Measurements from ENCODE around the gene SINHCAF.
"Not testable (repeated sequence)": the region's sequence is repeated elsewhere in the genome, so short reads cannot be mapped to it uniquely, and the experiment has no call there.

The SINHCAF gene

DNA sequence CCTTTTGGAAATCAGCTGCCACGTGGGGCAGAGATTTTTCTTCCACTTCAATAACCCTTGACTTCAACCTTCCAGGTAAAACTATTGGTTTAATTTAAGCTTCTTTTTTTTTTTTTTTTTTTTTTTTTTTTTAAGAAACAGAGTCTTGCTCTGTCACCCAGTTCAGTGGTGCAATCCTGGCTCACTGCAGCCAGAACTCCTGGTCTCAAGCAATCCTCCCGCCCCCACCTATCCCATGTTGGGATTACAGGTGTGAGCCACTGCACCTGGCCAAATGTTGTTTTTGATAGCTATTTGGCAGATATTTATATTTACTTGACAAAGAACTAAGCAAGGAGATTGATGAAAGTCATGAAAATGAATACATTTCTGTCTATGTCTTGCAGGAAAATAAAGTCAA lies 65.1 kb downstream of the SINHCAF start:
- FAIRE-seq, result no peak

DNA sequence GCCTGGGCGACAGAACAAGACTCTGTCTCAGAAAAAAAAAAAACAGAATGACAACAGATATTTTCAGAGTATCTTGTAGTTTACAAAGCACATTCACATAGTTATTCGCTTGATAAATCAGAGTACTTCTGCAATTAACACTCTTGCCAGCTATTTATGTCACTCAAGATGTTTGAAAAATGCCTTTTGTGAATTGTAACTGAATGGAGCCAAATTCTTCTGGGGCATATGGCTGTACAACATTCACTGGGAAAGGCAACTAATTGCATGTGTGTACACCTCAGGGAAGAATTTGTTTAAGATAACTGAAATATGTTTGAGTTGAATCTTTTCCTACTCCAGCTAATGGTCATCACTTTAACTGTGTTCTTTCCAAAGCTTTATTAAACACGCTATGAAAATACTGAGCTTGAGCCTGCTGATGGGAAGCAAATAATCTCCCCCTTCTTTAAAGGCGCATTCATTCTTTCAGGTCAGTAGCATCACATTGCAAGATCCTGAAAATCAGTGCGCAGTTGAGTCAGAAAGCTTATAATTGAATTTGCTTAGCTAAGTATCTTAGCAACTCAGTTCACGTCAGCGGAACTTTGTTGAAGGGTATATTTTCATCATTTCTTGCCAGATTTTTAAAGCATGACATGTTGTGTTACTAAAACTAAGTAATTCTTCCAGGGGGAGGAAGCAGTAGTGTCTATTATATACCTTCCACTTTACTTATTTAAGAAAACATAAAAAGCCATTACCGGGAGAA lies 66.6 kb downstream of the SINHCAF start:
- FAIRE-seq, result no peak

DNA sequence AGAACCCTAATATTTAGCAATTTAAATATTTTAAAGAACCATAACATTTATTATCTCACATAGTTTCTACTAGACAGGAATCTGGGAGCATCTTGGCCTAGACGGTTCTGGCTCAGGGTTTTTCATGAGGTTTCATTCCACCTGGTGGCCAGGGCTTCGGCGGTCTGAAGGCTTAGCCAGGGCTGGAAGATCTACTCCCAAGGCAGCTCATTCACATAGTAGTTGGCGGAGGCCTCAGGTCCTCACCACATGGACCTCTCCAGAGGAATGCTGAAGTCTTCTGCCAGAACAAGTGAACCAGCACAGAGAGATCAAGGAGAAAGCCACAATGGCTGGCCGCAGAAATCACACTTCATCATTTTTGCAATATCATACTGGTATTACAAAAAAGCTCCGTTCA lies 68.2 kb downstream of the SINHCAF start:
- FAIRE-seq, result no peak

DNA sequence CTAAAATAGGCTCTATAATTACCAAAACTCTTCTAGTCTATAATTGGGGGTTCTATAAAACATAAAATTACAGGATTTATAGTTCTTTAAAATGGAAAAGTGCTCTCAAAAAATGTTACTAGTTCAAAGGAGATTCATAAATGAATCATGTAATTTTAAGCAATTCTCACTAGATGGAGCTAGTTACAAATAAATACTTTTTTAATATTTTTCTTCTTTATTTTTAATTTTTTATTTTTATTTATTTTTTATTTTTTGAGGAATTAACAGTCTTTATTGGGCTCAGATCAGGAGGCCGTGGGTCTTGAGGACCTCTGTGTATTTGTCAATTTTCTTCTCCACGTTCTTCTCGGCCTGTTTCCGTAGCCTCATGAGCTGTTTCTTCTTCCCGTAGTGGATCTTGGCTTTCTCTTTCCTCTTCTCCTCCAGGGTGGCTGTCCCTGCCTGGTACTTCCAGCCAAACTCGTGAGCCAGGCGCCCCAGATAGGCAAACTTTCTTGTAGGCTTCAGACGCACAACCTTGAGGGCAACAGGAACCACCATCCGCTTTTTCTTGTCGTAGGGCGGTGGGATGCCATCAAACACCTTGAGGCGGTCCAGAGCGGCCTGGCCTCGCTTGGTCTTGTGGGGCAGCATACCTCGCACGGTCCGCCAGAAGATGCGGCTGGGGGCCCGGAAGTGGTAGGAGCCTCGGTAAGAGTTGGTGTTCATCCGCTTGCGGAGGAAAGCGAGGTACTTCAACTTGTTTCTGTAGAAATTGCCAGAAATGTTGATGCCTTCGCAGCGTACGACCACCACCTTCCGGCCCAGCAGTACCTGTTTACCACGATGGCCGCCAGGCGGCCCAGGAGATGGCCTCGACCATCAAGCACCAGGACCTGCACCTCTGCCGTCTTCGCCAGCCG lies 74.0 kb downstream of the SINHCAF start:
- FAIRE-seq, result peak; percentile 49

DNA sequence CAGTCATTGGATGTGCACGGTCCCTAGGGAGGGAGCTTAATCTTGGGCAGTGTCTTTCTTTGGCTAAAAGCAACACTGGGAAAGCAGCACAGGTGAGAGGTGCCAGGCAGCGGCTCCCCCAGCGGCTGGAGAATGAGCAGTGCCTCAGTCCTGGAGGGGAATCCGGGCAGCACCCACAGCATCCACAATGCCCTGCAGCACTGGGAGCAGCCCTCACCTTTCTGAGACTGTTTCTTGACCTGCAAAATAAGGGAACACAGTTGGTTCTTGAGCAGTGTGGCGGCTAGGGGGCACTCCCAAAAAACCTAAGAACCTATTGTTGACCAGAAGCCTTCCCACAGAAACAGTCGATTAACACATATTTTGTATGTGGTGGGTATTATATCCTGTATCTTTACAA lies 75.8 kb downstream of the SINHCAF start:
- FAIRE-seq, result no peak

DNA sequence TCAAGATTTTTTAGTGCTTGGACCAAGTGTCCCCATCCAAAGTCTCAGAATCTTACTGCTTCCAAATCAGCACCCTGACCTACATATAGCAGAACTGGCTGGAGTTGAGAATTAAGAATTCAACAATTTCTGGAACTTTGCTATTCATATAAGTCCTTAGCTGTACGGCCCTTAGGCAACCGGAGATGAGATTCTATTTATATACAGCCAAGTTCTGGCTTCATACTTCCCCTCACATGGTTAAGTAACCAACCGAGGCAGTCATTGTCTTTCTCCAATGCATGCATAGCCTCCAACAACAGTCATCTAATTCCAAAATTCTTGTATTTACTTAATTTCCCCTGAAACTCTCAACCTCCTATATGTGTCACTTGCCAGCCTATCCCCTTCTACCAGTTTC lies 76.6 kb downstream of the SINHCAF start:
- no peak for FAIRE-seq

DNA sequence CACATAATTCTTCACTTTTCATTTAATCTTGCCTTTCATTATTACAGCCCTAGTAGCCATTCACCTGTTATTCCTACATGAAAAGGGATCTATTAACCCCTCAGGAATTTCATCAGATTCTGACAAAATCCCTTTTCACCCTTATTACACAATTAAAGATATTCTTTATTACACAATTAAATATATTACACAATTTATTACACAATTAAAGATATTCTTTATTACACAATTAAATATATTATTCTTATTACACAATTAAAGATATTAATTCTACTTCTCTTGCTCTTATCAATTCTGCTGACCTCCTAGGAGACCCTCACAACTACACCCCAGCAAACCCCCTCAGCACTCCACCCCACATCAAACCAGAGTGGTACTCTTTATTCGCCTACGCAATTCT lies 77.1 kb downstream of the SINHCAF start:
- no peak for FAIRE-seq

DNA sequence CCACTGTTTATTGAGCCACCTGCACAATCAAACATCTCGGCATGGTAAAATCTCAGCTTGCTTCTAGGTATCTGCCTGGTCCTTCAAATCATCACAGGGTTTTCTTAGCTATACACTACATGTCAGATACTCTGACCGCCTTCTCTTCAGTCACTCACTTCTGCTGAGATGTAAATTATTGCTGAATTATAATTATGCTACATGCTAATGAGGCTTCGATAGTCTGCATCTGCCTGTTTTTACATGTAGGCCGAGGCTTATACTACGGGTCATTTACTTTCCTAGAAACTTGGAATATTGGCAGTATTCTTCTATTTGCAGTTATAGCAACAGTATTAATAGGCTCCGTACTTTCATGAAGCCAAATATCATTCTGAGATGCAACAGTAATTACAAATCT lies 77.6 kb downstream of the SINHCAF start:
- FAIRE-seq, result no peak

DNA sequence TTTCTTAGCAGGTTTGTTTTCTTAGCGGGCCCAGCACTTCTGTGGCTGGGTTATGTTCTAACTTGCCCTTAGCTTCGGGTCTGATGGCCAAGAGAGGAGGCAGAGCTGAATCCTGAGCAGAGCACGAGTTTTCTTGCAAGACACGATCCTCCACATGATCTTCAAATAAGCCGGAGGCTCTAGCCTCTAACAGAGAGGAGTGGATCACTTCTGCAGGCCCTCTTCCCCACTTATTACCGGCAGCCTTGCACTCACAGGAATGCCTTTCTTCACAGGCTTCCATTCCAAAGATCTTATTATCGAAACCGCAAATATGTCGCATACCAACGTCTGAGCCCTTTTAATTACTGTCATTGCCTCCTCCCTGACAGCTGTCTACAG lies 79.5 kb downstream of the SINHCAF start:
- FAIRE-seq, result no peak

DNA sequence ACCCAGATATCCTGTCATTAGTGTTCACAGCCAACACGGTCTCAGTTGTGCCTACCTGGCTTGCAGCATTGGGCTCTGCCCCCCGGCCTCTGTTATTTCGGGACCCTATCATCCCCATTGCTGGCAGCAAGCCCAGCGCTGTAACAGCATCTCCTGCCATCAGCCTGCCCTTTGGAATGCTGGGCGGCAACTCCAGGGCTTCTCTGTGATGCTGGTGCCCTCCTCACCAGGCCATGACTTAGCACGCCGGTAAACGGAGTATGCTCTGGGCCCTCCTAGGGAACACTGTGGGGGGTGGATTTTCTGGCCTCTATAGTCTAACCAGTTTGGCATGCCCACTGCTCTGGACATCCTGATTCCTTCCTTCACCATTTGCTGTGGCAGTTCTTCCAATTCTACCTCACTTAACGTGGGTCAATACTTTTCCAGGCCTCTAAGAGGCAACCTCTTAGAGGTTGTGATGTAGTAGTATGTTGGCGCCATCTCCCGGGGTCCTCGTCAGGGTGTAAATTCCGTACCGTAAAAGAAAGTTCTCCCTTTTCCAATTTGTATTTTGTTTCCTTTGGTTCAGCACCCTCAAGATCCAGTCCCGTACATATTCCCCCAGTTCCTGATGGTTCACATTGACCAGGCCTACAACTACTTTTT lies 80.0 kb downstream of the SINHCAF start:
- FAIRE-seq, result no peak

DNA sequence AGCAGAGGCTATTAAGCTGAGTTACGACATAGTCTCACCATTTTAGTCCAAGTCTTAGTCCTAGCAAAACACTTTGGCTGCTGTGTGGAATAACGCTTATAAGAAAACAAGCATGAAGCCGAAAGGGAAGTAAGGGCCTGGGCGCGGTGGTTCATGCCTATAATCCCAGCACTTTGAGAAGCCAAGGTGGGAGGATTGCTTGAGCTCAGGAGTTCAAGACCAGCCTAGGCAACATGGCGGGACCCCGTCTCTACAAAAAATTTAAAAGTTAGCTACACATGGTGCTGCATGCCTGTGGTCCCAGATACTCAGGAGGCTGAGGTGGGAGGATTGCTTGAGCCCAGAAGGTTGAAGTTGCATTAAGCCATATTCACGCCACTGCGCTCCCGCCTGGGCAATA lies 83.5 kb downstream of the SINHCAF start:
- FAIRE-seq, result not testable (repeated sequence)

DNA sequence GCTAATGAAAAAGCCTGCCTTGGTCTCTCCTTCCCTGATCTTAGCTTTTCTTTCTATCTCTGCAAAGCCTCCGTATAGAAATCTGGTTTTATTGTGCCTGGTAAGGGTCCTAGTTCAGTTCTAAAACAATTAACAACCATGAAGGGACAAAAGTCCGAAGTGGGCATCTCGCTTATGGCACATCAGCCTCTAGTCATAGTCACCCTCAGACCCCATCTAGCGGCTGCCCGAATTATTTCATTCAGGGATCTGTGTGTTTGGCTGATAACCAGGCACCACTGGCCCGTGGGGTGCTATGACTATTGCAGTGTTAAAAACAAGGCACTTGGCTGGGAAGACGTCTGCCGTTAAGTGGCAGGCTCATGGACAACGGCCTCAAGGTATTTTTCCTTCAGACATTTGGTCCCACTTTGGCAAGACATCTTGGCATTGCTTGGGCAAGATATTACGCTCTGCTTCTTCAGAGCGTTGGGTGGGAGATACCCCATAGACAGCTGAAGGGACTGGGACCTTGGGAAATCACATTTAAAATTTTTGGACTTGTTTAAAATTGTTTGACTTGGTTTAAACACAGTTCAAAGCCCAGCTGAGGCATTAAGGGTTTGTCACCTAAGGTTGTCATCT lies 87.1 kb downstream of the SINHCAF start:
- no peak for FAIRE-seq

DNA sequence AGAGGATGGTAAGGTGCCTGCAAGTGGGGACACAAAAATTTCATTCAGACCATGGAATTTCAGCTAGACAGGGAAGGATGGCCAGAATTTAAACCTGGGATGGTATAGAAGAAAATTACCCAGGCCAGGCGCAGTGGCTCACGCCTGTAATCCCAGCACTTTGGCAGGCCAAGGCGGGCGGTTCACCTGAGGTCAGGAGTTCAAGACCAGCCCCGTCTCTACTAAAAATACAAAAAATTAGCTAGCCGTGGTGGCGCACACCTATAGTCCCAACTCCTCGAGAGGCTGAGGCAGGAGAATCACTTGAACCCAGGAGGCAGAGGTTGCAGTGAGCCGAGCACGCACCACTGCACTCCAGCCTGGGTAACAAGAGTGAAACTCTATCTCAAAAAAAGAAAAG lies 87.6 kb downstream of the SINHCAF start:
- not testable (repeated sequence) for FAIRE-seq

DNA sequence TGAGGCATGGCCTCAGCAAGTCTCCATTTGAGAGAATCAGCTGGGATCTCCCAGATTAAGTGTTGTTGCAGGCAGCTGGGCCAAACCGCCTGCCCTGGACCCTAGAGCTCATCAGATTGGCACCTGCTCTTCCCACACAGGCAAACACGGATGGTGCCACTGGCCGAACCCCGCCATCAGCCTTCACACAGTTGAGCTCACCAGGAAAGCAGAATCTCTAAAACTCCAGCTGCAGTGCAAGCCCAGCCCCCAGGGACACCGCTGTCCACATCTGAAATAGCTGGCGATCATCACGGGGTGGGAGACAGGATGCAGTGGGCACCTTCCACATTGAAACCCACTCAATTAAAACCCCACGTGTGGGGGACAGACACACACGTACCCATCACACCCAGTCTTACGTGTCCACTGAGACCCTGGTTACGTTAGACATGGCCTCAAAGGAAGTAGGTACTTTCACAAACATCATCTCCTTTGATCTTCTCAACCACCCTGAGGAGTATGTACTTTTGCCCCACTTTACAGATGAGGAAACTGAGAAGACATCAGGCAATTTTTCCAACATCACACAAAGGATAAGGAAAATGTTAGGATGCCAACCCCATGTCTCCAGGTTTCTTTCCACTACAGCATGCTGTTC lies 88.8 kb downstream of the SINHCAF start:
- FAIRE-seq, result no peak

DNA sequence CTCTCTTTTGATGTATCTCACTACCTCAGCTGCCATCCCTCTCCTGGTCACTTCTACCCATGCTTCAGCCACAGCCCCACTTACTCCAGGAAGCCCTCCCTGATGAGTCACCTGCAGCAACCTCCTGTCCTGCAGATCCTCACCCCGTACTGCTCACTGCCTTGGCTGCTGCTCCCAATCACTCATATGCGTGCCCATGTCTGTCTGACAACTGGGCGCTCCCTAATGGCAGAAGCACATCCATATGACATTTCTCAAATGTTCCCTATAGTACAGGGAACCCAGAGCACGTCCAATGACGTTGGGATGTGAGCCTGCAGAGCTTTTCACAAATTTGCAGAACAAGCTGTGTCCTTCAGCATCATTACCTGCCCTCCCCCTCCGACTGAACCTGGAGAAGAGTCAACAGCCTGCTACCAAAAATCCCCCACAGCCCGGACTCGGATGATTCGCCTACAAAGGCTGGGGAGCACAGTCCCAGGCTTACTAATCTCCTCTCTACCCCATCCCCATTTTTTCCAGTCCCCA lies 90.0 kb downstream of the SINHCAF start:
- FAIRE-seq, result no peak

DNA sequence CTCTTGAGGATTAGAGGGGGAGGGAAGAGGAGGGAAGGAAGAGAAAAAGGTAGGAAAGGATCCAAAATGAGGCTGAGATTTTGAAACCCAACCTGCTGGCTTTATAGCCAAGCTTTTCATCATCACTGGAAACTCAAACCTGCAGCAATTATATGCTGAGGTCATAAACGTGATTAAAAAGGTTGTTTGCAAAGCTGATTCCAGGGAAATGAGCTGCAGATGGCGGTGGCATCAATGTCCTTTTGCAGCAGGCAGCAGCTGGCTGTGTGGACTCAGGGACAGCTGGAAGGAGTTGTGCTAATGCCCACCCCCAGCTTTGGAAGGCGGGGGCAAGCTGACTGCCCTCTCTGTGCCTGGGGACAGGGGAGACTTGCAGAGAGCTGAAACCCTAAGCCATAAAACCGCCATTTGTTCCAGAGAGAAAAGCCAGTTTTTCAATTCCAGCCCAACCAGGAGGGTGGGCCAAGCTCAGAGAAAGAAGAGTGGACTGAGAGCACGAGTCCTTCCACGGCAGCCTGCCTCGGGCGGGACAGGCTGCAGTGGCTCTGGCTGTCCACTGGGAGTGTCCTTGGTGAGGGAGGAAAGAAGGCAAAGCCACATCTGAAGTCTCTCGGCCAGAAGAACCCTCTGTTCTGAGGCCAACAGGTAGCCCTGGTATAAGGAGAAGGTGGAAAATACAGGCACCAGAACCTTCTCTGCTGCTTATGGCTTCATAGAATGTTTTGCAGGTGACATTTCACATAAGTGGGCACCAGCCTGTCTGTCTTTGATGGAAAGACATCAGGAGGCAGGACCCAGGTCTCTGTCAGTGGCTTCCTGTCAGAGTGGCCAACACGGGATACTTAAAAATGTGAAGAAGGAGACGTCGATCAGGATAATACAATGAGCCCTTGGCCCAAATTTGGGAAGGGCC lies 90.7 kb downstream of the SINHCAF start:
- no peak for FAIRE-seq

DNA sequence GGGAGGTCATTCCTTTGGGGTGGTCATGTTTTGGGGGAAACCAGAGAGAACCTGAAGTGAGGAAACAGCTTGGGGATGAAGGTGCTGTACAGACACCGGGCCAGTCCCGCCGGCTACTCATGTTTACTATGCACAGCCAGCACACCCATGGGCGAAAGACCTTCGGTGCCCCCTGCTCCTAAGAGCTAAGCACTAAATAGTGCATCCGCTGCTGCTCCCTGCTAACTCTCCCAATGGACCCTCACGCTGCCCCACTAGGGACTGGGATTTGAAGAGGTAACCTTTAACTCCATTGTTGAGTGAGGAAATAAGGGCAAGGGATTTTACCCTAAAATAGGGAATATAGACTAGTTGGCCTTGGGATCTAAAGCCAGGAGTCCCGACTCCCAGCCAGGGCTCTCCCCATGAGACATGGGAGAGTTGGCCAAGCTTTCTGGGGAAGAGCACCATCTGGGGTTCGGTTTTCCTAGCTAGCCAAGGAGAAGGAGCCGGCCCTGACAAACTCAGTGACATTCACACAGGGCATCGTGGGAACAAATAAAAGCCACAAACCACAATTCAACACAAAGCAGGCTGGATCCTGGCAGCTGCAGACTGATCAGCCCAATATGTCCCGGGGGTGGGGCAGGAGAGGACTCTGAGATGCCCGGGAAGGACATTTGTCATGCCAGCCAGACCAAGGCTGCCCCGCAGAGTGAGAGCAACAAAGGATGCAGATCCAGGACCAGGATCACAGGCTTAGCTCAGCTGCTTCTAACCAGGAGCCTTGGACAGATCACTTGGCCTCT lies 91.7 kb downstream of the SINHCAF start:
- FAIRE-seq, result no peak

DNA sequence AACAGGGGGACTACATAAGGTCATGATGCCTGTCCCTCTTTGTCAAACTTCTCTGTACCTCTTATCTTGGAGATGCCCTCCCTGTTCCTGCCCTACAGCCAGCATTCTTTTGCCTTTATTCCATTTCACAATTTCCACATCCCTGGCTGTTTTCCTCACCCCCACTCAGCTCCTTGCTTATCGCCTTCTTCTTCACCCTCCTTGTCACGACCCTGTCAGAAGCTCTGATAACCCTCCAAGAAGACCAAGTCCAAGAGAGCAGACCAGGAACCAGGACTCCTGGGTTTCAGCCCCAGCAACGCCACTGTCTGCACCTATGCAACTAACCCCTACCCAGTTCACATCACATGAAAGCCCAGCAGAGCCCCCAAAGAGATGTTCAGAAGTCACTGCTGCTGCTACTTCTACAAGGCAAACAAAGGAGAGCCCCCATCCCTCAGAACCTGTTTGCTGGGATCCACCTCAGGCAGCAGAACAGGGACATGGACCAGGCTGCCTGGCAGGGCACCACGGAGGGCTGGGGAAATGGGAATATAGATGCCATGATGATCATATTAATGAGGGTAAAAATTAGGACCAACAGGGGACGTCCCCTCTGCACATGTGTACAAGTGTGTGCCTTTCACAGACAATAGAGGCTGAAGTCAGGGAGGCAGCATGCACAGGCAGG lies 92.8 kb downstream of the SINHCAF start:
- FAIRE-seq, result no peak

DNA sequence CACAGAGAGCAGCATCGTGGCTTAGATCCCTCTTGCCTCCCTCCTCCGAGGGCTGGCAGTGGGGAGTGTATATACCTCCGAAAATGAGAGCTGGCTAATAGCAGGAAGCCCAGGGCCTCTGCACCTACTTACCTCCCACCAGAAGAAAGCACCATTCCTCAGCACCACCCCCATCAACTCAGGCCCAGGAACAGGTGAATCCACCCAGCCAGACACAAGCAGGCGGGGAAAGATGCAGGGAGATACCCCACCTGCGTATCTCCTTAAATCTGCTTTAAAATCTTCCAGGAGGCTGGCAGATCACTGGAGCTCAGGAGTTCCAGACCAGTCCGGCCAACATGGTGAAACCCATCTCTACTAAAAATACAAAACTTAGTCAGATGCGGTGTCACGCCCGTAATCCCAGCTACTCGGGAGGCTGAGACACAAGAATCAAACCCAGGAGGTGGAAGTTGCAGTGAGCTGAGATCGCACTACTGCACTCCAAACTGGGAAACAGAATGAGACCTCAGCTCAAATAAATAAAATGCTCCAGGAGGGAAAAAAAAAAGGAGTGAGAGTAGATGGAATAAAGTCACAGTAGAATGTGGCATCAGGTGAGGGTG lies 93.5 kb downstream of the SINHCAF start:
- FAIRE-seq, result no peak

All from colon (tissue), 2 donors.